ENCODE measurements around the gene CITED4. TPM values are rescaled to one million over a fixed set of nuclear protein-coding genes. Genes with fewer than 3 reads are reported as not detected.

Gene CITED4
- total RNA-seq, 1 donor from 2014 or later: 30.8 TPM

GRCh38 chr1:40831001-40831732 lies 31.0 kb downstream of the CITED4 start:
- H3K27me3 Mint-ChIP-seq: no peaks in the 10 kb centered on the region
- no peaks in the 10 kb centered on the region for H3K36me3 Mint-ChIP-seq (ENCODE audit: insufficient read depth)
- peaks cover under 1% of the 10 kb centered on the region for H3K4me1 Mint-ChIP-seq (ENCODE audit: low read depth)

GRCh38 chr1:40830419-40830943 lies 31.7 kb downstream of the CITED4 start:
- Mint-ChIP-seq H3K4me3 (ENCODE audit: low read depth) (no peak overlapping the region), H3K27ac (no peak overlapping the region), H3K27me3 (no peaks in the 10 kb centered on the region), H3K4me1 (ENCODE audit: low read depth) (peaks cover 1% of the 10 kb centered on the region), H3K36me3 (ENCODE audit: insufficient read depth) (no peaks in the 10 kb centered on the region), H3K9me3 (ENCODE audit: low read depth) (no peaks in the 10 kb centered on the region)
- TF ChIP-seq, protein P1, sequence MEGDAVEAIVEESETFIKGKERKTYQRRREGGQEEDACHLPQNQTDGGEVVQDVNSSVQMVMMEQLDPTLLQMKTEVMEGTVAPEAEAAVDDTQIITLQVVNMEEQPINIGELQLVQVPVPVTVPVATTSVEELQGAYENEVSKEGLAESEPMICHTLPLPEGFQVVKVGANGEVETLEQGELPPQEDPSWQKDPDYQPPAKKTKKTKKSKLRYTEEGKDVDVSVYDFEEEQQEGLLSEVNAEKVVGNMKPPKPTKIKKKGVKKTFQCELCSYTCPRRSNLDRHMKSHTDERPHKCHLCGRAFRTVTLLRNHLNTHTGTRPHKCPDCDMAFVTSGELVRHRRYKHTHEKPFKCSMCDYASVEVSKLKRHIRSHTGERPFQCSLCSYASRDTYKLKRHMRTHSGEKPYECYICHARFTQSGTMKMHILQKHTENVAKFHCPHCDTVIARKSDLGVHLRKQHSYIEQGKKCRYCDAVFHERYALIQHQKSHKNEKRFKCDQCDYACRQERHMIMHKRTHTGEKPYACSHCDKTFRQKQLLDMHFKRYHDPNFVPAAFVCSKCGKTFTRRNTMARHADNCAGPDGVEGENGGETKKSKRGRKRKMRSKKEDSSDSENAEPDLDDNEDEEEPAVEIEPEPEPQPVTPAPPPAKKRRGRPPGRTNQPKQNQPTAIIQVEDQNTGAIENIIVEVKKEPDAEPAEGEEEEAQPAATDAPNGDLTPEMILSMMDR (IDR thresholded peaks at IDR 0.05; ENCODE audit: unreplicated experiment): no peak
- no peak for DNase-seq (ENCODE audit: low spot score, unreplicated experiment)

More at GRCh38 chr1:40831001-40831732, 31.0 kb downstream of the CITED4 start:
- no peak for DNase-seq (ENCODE audit: low spot score, unreplicated experiment)
- Mint-ChIP-seq H3K27ac (no peak overlapping the region), H3K9me3 (ENCODE audit: low read depth) (no peaks in the 10 kb centered on the region), H3K4me3 (ENCODE audit: low read depth) (no peak overlapping the region)
- TF ChIP-seq, protein P1 (IDR thresholded peaks at IDR 0.05; ENCODE audit: unreplicated experiment): no peak

GRCh38 chr1:40829631-40830245 lies 32.4 kb downstream of the CITED4 start:
- Mint-ChIP-seq H3K4me1 (ENCODE audit: low read depth) (peaks cover 8% of the 10 kb centered on the region), H3K4me3 (ENCODE audit: low read depth) (no peak overlapping the region), H3K36me3 (ENCODE audit: insufficient read depth) (no peaks in the 10 kb centered on the region), H3K27me3 (no peaks in the 10 kb centered on the region), H3K9me3 (ENCODE audit: low read depth) (no peaks in the 10 kb centered on the region), H3K27ac (no peak overlapping the region)
- no peak for DNase-seq (ENCODE audit: low spot score, unreplicated experiment)
- TF ChIP-seq, protein P1 (IDR thresholded peaks at IDR 0.05; ENCODE audit: unreplicated experiment): no peak

GRCh38 chr1:40825996-40826395 lies 36.2 kb downstream of the CITED4 start:
- Mint-ChIP-seq H3K9me3 (ENCODE audit: low read depth) (no peaks in the 10 kb centered on the region), H3K4me3 (ENCODE audit: low read depth) (no peak overlapping the region), H3K27ac (no peak overlapping the region), H3K27me3 (no peaks in the 10 kb centered on the region), H3K4me1 (ENCODE audit: low read depth) (peaks cover 28% of the 10 kb centered on the region), H3K36me3 (ENCODE audit: insufficient read depth) (no peaks in the 10 kb centered on the region)
- TF ChIP-seq, protein P1 (IDR thresholded peaks at IDR 0.05; ENCODE audit: unreplicated experiment): no peak
- no peak for DNase-seq (ENCODE audit: low spot score, unreplicated experiment)

GRCh38 chr1:40825435-40825788 lies 36.8 kb downstream of the CITED4 start:
- TF ChIP-seq, protein P1 (IDR thresholded peaks at IDR 0.05; ENCODE audit: unreplicated experiment): no peak
- H3K4me3 Mint-ChIP-seq (ENCODE audit: low read depth): no peak overlapping the region
- no peak for DNase-seq (ENCODE audit: low spot score, unreplicated experiment)

More at GRCh38 chr1:40825435-40825788, 36.8 kb downstream of the CITED4 start:
- no peaks in the 10 kb centered on the region for H3K9me3 Mint-ChIP-seq (ENCODE audit: low read depth)
- peaks cover 31% of the 10 kb centered on the region for H3K4me1 Mint-ChIP-seq (ENCODE audit: low read depth)
- peak overlapping the region; percentile 95 for H3K27ac Mint-ChIP-seq
- H3K36me3 Mint-ChIP-seq (ENCODE audit: insufficient read depth): no peaks in the 10 kb centered on the region
- H3K27me3 Mint-ChIP-seq: no peaks in the 10 kb centered on the region

Measured in progenitor cell of endocrine pancreas (in vitro differentiated cells).